Tibial artery (tissue), 4 donors: ENCODE measurements around the gene NUMA1.

Source experiments
- DNase-seq, 2 donors: peaks; one replicate each; pipeline ENCODE4 v3.0.0-alpha.2; 2019
- H3K27ac ChIP-seq, 2 donors: fragments of 200-600 bp; sonication (generic) in 1 of 2; 1 replicate in 1 of 2; 2 replicates in 1 of 2; pipeline ENCODE4 v1.5.1; 2018 to 2019; ENCODE audit warnings: mild to moderate bottlenecking in 1 of 2
- H3K27me3 ChIP-seq, 2 donors: fragments of 200-600 bp; sonication (generic) in 1 of 2; one replicate each; pipeline versions ENCODE4 v1.5.1 to v1.6.0; 2016 to 2019
- H3K36me3 ChIP-seq, 3 donors: fragments of 200-600 bp; sonication (generic) in 2 of 3; one replicate each; pipeline ENCODE4 v1.5.1; 2016 to 2019; ENCODE audit warnings: mild to moderate bottlenecking in 2 of 3
- H3K4me1 ChIP-seq, 4 donors: fragments of 200-600 bp; sonication (generic) in 2 of 4; 1 replicate in 3 of 4; 2 replicates in 1 of 4; pipeline ENCODE4 v1.5.1; 2016 to 2019
- H3K4me3 ChIP-seq, 2 donors: fragments of 200-600 bp; sonication (generic) in 1 of 2; 1 replicate in 1 of 2; 2 replicates in 1 of 2; pipeline ENCODE4 v1.5.1; 2018 to 2019; ENCODE audit warnings: mild to moderate bottlenecking in 2 of 2
- H3K9me3 ChIP-seq, 3 donors: fragments of 200-600 bp; sonication (generic) in 1 of 3; one replicate each; pipeline ENCODE4 v1.5.1; 2016 to 2019
- intact Hi-C: fragments of 100-400 bp; cut with DNase I; formaldehyde crosslinking; loops from one replicate; pipeline ENCODE4 v1.15.0; 2023; ENCODE audit warnings: low total_unique reads
- TF ChIP-seq, protein P1 (sequence below), 2 experiments: fragments of 200-600 bp in 1 of 2; fragments of 450-650 bp in 1 of 2; IDR thresholded peaks; one replicate each; pipeline ENCODE4 v1.5.1; 2017 to 2019; ENCODE audit warnings: antibody characterized with exemption in 2 of 2, mild to moderate bottlenecking in 1 of 2, moderate library complexity in 1 of 2

The NUMA1 gene

DNA sequence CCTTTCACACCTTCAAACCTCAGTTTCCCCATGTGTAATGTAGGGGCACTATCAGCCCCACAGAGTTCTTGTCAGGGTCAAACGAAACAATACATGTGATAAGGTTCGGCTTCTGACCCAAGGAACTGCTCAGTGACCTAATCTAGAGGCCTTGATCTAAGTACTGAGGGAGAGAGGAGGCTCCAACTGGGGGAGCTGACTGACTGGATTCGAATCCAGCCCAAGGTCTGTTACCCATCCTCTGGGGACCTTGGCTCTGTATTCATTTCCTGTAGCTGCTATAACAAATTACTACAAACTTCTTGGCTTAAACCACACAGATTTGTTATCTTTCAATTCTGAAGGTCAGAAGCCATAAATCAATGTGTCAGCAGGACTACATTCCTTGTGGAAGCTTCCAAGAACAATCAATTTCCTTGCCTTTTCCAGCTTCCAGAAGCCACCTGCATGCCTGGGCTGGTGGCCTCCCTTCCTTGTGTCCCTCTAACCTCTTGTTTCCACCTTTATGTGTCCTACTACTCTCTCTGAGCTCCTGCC lies 42.8 kb upstream of the NUMA1 start:
- no peak overlapping the region for H3K27ac ChIP-seq
- no peaks in the 10 kb centered on the region for H3K36me3 ChIP-seq
- H3K4me3 ChIP-seq = no peak overlapping the region
- no peaks in the 10 kb centered on the region for H3K9me3 ChIP-seq
- no peak for DNase-seq
- H3K27me3 ChIP-seq = peaks cover 0 to 21% of the 10 kb centered on the region in 2 donors
- TF ChIP-seq, protein P1, sequence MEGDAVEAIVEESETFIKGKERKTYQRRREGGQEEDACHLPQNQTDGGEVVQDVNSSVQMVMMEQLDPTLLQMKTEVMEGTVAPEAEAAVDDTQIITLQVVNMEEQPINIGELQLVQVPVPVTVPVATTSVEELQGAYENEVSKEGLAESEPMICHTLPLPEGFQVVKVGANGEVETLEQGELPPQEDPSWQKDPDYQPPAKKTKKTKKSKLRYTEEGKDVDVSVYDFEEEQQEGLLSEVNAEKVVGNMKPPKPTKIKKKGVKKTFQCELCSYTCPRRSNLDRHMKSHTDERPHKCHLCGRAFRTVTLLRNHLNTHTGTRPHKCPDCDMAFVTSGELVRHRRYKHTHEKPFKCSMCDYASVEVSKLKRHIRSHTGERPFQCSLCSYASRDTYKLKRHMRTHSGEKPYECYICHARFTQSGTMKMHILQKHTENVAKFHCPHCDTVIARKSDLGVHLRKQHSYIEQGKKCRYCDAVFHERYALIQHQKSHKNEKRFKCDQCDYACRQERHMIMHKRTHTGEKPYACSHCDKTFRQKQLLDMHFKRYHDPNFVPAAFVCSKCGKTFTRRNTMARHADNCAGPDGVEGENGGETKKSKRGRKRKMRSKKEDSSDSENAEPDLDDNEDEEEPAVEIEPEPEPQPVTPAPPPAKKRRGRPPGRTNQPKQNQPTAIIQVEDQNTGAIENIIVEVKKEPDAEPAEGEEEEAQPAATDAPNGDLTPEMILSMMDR (IDR thresholded peaks at IDR 0.05) = no peak
- H3K4me1 ChIP-seq = no peaks in the 10 kb centered on the region
- intact Hi-C loops = no loop called here

DNA sequence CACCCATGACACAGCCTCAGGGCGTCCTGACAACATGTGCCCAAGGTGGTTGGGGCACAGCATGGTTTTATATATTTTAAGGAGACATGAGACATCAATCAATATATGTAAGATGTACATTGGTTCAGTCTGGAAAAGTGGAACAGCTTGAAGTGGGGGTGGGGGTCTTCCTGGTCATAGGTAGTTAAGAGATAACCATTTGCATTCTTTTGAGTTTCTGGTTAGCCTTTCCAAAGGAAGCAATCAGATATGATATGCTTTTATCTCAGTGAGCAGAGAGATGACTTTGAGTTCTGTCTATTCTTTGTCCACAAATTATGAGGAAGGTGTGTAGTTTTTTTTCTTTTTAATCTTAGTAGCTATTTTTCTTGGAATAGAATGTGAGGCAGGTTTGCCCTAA lies 42.3 kb upstream of the NUMA1 start:
- Histone ChIP-seq H3K36me3 (no peaks in the 10 kb centered on the region), H3K27ac (no peak overlapping the region), H3K9me3 (no peaks in the 10 kb centered on the region), H3K4me1 (no peaks in the 10 kb centered on the region), H3K27me3 (peaks cover 0 to 26% of the 10 kb centered on the region in 2 donors), H3K4me3 (no peak overlapping the region)
- TF ChIP-seq, protein P1 (IDR thresholded peaks at IDR 0.05) = no peak
- intact Hi-C loops = no loop called here
- DNase-seq = no peak

- no peak overlapping the region for H3K27ac ChIP-seq
- H3K27me3 ChIP-seq = peaks cover 0 to 30% of the 10 kb centered on the region in 2 donors
- TF ChIP-seq, protein P1 (IDR thresholded peaks at IDR 0.05) = no peak
- intact Hi-C loops = no loop called here
- no peak overlapping the region for H3K4me3 ChIP-seq
- no peaks in the 10 kb centered on the region for H3K9me3 ChIP-seq
- no peaks in the 10 kb centered on the region for H3K4me1 ChIP-seq
- no peak for DNase-seq
- no peaks in the 10 kb centered on the region for H3K36me3 ChIP-seq
Observed at GRCh38 chr11:72120930-72121329, 40.6 kb upstream of the NUMA1 start.

DNA sequence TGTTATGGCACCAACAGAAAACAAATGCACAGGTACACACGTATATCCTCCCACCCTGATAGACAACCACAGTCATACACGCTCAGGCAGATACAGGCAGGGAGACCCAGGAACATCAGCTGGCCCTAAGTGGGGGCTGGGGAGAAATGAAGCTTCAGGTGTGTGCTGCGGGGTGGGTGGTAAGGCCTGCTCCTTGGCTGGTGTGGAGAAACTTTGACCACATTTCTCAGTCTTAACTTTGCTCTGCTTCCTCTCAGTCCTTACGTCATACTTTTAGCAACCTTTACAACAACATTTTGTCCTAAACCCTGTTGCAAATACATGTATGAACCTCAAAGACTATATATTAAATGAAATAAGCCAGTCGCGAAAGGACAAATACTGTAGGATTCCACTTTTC lies 38.9 kb upstream of the NUMA1 start:
- Histone ChIP-seq H3K9me3 (no peaks in the 10 kb centered on the region), H3K27me3 (peaks cover 0 to 30% of the 10 kb centered on the region in 2 donors), H3K36me3 (no peaks in the 10 kb centered on the region), H3K27ac (no peak overlapping the region), H3K4me1 (no peaks in the 10 kb centered on the region), H3K4me3 (no peak overlapping the region)
- intact Hi-C loops = no loop called here
- TF ChIP-seq, protein P1 (IDR thresholded peaks at IDR 0.05) = no peak
- DNase-seq = no peak

GRCh38 chr11:72116019-72116755 lies 35.8 kb upstream of the NUMA1 start:
- no peak overlapping the region for H3K27ac ChIP-seq
- DNase-seq = no peak
- H3K36me3 ChIP-seq = no peaks in the 10 kb centered on the region
- no peak overlapping the region for H3K4me3 ChIP-seq
- intact Hi-C loops = no loop called here
- no peaks in the 10 kb centered on the region for H3K9me3 ChIP-seq
- TF ChIP-seq, protein P1 (IDR thresholded peaks at IDR 0.05) = no peak
- H3K4me1 ChIP-seq = peaks cover 0 to 12% (median 4%) of the 10 kb centered on the region in 4 donors
- peaks cover 0 to 24% of the 10 kb centered on the region in 2 donors for H3K27me3 ChIP-seq
